Endothelial cell of umbilical vein (primary cell): Measurements from ENCODE around the gene SYNDIG1. TPM values are rescaled to one million over a fixed set of nuclear protein-coding genes. Genes with fewer than 3 reads are reported as not detected.

ENCODE experiments used
- BruUV-seq: library from RNA; stranded (reverse); fragments of 400-500 nt; replicated peaks from 2 replicates; lab custom pipeline; 2021; lab: Mats Ljungman, UMichigan
- CTCF ChIA-PET: fragments of 300-600, 350-600 bp; sonication (Branson Sonifier 250); formaldehyde crosslinking; loops from one replicate; lab custom pipeline; 2021; ENCODE audit warnings: antibody characterized with exemption, inconsistent platforms; lab: Charles Lee
- POLR2A ChIA-PET: fragments of 300-600, 350-600 bp; sonication (Branson Sonifier 250); formaldehyde crosslinking; loops from one replicate; lab custom pipeline; 2021; ENCODE audit warnings: antibody characterized with exemption, inconsistent platforms; lab: Charles Lee
- DNase-seq: peaks from one replicate; pipeline ENCODE4 v3.0.0-alpha.2; 2011; ENCODE audit warnings: low read depth, low spot score
- FAIRE-seq: peaks from 2 replicates; lab custom pipeline; 2011; peaks lifted over from hg19 to GRCh38; lab: Jason Lieb, UNC
- H2AFZ ChIP-seq: 2 replicates; pipeline ENCODE4 v1.6.0; 2012; ENCODE audit warnings: low read depth, low read length, control low read depth, inconsistent platforms
- H3K27ac ChIP-seq: 2 replicates; pipeline ENCODE4 v1.5.1; 2011; ENCODE audit warnings: low read depth, mild to moderate bottlenecking, control low read depth, low read length, moderate library complexity; ENCODE audit not compliant: insufficient read depth
- H3K27me3 ChIP-seq, 2 experiments: 2 replicates each; pipeline versions ENCODE4 v1.6.0 to v1.6.1; 2011; ENCODE audit warnings: low read length in 2 of 2, mixed read lengths in 1 of 2; ENCODE audit not compliant: control insufficient read depth in 2 of 2, insufficient read depth in 2 of 2
- H3K36me3 ChIP-seq, 2 experiments: 2 replicates in 1 of 2; 3 replicates in 1 of 2; pipeline ENCODE4 v1.5.1; 2011; ENCODE audit warnings: low read length in 2 of 2, mild to moderate bottlenecking in 1 of 2, moderate library complexity in 1 of 2; ENCODE audit not compliant: control insufficient read depth in 2 of 2, insufficient read depth in 2 of 2; ENCODE audit errors: extremely low read depth in 1 of 2
- H3K4me1 ChIP-seq: 3 replicates; pipeline ENCODE4 v1.5.1; 2011; ENCODE audit warnings: mild to moderate bottlenecking, low read length; ENCODE audit not compliant: control insufficient read depth, insufficient read depth; ENCODE audit errors: extremely low read depth
- H3K4me2 ChIP-seq: 2 replicates; pipeline ENCODE4 v1.6.1; 2011; ENCODE audit warnings: low read length, control low read depth, mixed read lengths; ENCODE audit not compliant: insufficient read depth
- H3K4me3 ChIP-seq, 3 experiments: fragments of 200-600 bp in 1 of 3; sonication (generic), shearing (Covaris generic) in 1 of 3; replicated peaks in 1 of 3; 2 replicates each; pipeline ENCODE4 v1.5.1; 2011 to 2016; ENCODE audit warnings: control low read depth in 3 of 3, low read length in 3 of 3, mild to moderate bottlenecking in 2 of 3, inconsistent platforms in 1 of 3, low read depth in 1 of 3, moderate library complexity in 1 of 3; ENCODE audit not compliant: insufficient read depth in 1 of 3
- H3K79me2 ChIP-seq: 2 replicates; pipeline ENCODE4 v1.6.0; 2012; ENCODE audit warnings: low read length, inconsistent platforms; ENCODE audit not compliant: control insufficient read depth, insufficient read depth
- H3K9ac ChIP-seq: replicated peaks from 2 replicates; pipeline ENCODE3; 2011; ENCODE audit warnings: low read length, control low read depth; ENCODE audit not compliant: insufficient read depth; ENCODE audit errors: extremely low read depth
- H3K9me1 ChIP-seq: replicated peaks from 3 replicates; pipeline ENCODE4 v1.6.0; 2011; ENCODE audit warnings: mild to moderate bottlenecking, low read length; ENCODE audit not compliant: control insufficient read depth, insufficient read depth; ENCODE audit errors: extremely low read depth
- H3K9me3 ChIP-seq: replicated peaks from 2 replicates; pipeline ENCODE4 v1.5.1; 2012; ENCODE audit warnings: low read length, inconsistent platforms; ENCODE audit not compliant: control insufficient read depth, insufficient read depth
- H4K20me1 ChIP-seq: replicated peaks from 2 replicates; pipeline ENCODE3; 2011; ENCODE audit warnings: mild to moderate bottlenecking, low read length; ENCODE audit not compliant: control insufficient read depth, insufficient read depth; ENCODE audit errors: extremely low read depth
- EZH2 ChIP-seq: IDR thresholded peaks from 2 replicates; pipeline ENCODE4 v1.6.1; 2012; ENCODE audit warnings: borderline replicate concordance, low read depth, mild to moderate bottlenecking, moderate library complexity, low read length, inconsistent platforms; ENCODE audit not compliant: severe bottlenecking
- FOS ChIP-seq: IDR thresholded peaks from 2 replicates; pipeline ENCODE4 v1.6.1; 2011; ENCODE audit warnings: mild to moderate bottlenecking, low read length, moderate library complexity, borderline replicate concordance; ENCODE audit not compliant: insufficient read depth
- GATA2 ChIP-seq: IDR thresholded peaks from 2 replicates; pipeline ENCODE4 v1.7.0; 2011; ENCODE audit warnings: low read depth, mild to moderate bottlenecking, moderate library complexity, mixed read lengths, low read length; ENCODE audit not compliant: insufficient read length, insufficient read depth
- JUN ChIP-seq: IDR thresholded peaks from 2 replicates; pipeline ENCODE4 v1.6.1; 2011; ENCODE audit warnings: borderline replicate concordance, low read depth; ENCODE audit not compliant: insufficient read length, insufficient read depth
- MYC ChIP-seq: IDR thresholded peaks from one replicate; pipeline ENCODE4 v1.6.1; 2011; ENCODE audit warnings: mild to moderate bottlenecking, low read depth, low read length
- POLR2A ChIP-seq: IDR thresholded peaks from 2 replicates; pipeline ENCODE4 v1.6.1; 2012; ENCODE audit warnings: low read depth, mild to moderate bottlenecking, control low read depth, low read length
- POLR2AphosphoS5 ChIP-seq: IDR thresholded peaks from 2 replicates; pipeline ENCODE4 v1.6.1; 2012; ENCODE audit warnings: low read depth, mild to moderate bottlenecking, control low read depth, low read length, moderate library complexity; ENCODE audit not compliant: insufficient read depth
- dilution Hi-C: fragments of 300-500 bp; cut with MboI; formaldehyde crosslinking; loops from one replicate; pipeline ENCODE4 v1.15.0; 2019; ENCODE audit warnings: low sequenced_read_pairs; ENCODE audit not compliant: extremely low pct_ligation_motif_present
- intact Hi-C: fragments of 100-400 bp; cut with micrococcal nuclease; formaldehyde crosslinking; loops from one replicate; pipeline ENCODE4 v1.10.0; 2022
- polyA plus RNA-seq, 4 experiments: library from polyadenylated mRNA; depleted of rRNA in 3 of 4; stranded (reverse) in 3 of 4; unstranded in 1 of 4; fragments of >200 nt; gene quantifications; 2 replicates each; pipeline versions ENCODE4 v1.2.1 to v1.2.3, GENCODE V29; 2011 to 2012; ENCODE audit warnings: missing spikeins in 1 of 4
- total RNA-seq: library from RNA; stranded (reverse); gene quantifications from 2 replicates; pipeline ENCODE4 v1.2.3, GENCODE V29; 2021
- TF ChIP-seq, protein P1 (sequence below), 2 donors: IDR thresholded peaks; 1 replicate in 1 of 2; 2 replicates in 1 of 2; pipeline ENCODE4 v1.5.1; 2011; ENCODE audit warnings: low read length in 2 of 2, mild to moderate bottlenecking in 2 of 2, moderate library complexity in 2 of 2, control low read depth in 1 of 2, inconsistent platforms in 1 of 2, low read depth in 1 of 2; ENCODE audit not compliant: insufficient read depth in 1 of 2; ENCODE audit errors: extremely low read depth in 1 of 2
- TF ChIP-seq, protein P2 (sequence below): IDR thresholded peaks from 2 replicates; pipeline ENCODE4 v1.6.1; 2011; ENCODE audit not compliant: insufficient read depth, insufficient read length

The SYNDIG1 gene
- total and polyA plus RNA-seq, 2 donors (not counting 3 experiments of a cell fraction or from before 2014, with no cell fraction given): not detected

DNA sequence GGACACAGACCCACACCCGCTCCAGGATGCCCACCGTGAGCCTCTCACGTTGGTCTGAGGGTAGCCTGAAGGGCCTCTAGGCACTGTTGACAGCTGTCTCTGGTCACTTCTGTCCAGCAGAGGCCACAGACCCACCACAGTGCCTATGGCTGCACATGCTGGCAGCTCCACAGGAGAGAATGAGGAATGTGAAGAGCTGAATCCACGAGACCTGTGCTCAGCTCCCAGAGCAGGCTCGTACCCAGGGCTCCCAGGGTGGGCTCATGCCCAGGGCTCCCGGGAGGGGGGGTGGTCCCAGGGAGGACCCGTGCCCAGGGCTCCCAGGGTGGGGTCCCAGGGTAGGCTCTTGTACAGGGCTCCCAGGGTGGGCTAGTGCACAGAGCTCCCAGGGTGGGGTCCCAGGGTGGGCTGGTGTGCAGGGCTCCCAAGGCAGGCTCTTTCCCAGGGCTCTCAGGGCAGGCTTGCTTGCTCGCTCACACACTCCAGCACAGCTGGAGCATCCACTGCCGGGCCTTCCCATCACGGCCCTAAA lies 201.0 kb downstream of the SYNDIG1 start:
- no peaks in the 10 kb centered on the region for H3K4me1 ChIP-seq
- no peaks in the 10 kb centered on the region for H4K20me1 ChIP-seq
- peaks cover 10% of the 10 kb centered on the region for H3K9me3 ChIP-seq
- H3K4me3 ChIP-seq: no peak overlapping the region
- intact Hi-C loops (no loop called here), dilution Hi-C loops (no loop called here)
- no peak overlapping the region for H3K9ac ChIP-seq
- no peak overlapping the region for H3K4me2 ChIP-seq
- FAIRE-seq (no peak), DNase-seq (no peak)
- no peaks in the 10 kb centered on the region for H3K79me2 ChIP-seq
- H3K9me1 ChIP-seq: no peaks in the 10 kb centered on the region
- no TSS peak for BruUV-seq
- POLR2A ChIA-PET: no interaction called here
- CTCF ChIA-PET: no interaction called here
- no peaks in the 10 kb centered on the region for H3K27me3 ChIP-seq
- no peak overlapping the region for H2AFZ ChIP-seq
- no peak overlapping the region for H3K27ac ChIP-seq
- TF ChIP-seq, protein P1, sequence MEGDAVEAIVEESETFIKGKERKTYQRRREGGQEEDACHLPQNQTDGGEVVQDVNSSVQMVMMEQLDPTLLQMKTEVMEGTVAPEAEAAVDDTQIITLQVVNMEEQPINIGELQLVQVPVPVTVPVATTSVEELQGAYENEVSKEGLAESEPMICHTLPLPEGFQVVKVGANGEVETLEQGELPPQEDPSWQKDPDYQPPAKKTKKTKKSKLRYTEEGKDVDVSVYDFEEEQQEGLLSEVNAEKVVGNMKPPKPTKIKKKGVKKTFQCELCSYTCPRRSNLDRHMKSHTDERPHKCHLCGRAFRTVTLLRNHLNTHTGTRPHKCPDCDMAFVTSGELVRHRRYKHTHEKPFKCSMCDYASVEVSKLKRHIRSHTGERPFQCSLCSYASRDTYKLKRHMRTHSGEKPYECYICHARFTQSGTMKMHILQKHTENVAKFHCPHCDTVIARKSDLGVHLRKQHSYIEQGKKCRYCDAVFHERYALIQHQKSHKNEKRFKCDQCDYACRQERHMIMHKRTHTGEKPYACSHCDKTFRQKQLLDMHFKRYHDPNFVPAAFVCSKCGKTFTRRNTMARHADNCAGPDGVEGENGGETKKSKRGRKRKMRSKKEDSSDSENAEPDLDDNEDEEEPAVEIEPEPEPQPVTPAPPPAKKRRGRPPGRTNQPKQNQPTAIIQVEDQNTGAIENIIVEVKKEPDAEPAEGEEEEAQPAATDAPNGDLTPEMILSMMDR (IDR thresholded peaks at IDR 0.05; ENCODE audit: extremely low read depth in 1 of 2, insufficient read depth in 1 of 2, low read depth in 1 of 2, low read length in 2 of 2): no peak
- no peak for TF ChIP-seq MYC
- TF ChIP-seq POLR2A: no peak
- TF ChIP-seq, protein P2, sequence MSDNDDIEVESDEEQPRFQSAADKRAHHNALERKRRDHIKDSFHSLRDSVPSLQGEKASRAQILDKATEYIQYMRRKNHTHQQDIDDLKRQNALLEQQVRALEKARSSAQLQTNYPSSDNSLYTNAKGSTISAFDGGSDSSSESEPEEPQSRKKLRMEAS: no peak
- no peak for TF ChIP-seq POLR2AphosphoS5
- TF ChIP-seq GATA2: no peak
- no peak for TF ChIP-seq FOS
- TF ChIP-seq EZH2: no peak
- no peak for TF ChIP-seq JUN
- H3K36me3 ChIP-seq: no peaks in the 10 kb centered on the region
